DMS53 (cell line): ENCODE results near the gene LCE3D.
"Not testable (repeated sequence)": the region's sequence is repeated elsewhere in the genome, so short reads cannot be mapped to it uniquely, and the experiment has no call there.

Experiments used
- DNase-seq: peaks from one replicate; lab custom pipeline; 2025; lab: John Stamatoyannopoulos, UW

Gene LCE3D

GRCh38 chr1:152580433-152580832 is at the start of gene LCE3D:
Gene LCE3D (minus strand): TSS chr1:152580516. CDS start chr1:152579936, 580 bp downstream.
- DNase-seq = no peak

GRCh38 chr1:152626744-152627143 is 46.4 kb upstream of the LCE3D start:
- DNase-seq = no peak

- peak; percentile 18 for DNase-seq
These were observed 43.0 kb upstream of the LCE3D start for GRCh38 chr1:152623203-152623844.

- DNase-seq = no peak
These were observed 42.5 kb upstream of the LCE3D start, which contains the start of gene LCE3A for GRCh38 chr1:152622803-152623202. Gene LCE3A (minus strand): TSS chr1:152623103. CDS start chr1:152623103, 0 bp downstream.

- DNase-seq = no peak
These were observed 41.7 kb upstream of the LCE3D start for GRCh38 chr1:152621993-152622392.

GRCh38 chr1:152613511-152613910 is 33.2 kb upstream of the LCE3D start, which contains the start of gene LCE3B:
Gene LCE3B (plus strand): TSS chr1:152613811. CDS start chr1:152613811, 0 bp downstream.
- no peak for DNase-seq

GRCh38 chr1:152599934-152600333 is 19.6 kb upstream of the LCE3D start, which contains the start of gene LCE3C:
Gene LCE3C (plus strand): TSS chr1:152600234. CDS start chr1:152600732, 498 bp downstream.
- DNase-seq = no peak

GRCh38 chr1:152596986-152597385 is 16.7 kb upstream of the LCE3D start:
- DNase-seq = no peak

- no peak for DNase-seq
These were observed 5.3 kb upstream of the LCE3D start for GRCh38 chr1:152585586-152585985.

GRCh38 chr1:152582647-152583046 is 2.3 kb upstream of the LCE3D start:
- DNase-seq = no peak

GRCh38 chr1:152579526-152579925 is 790 bp downstream of the LCE3D start:
- DNase-seq = not testable (repeated sequence)

GRCh38 chr1:152577168-152577567 is 3.1 kb downstream of the LCE3D start:
- no peak for DNase-seq

GRCh38 chr1:152566681-152567080 is 13.6 kb downstream of the LCE3D start, which contains the start of gene LCE3E:
Gene LCE3E (minus strand): TSS chr1:152566780. CDS start chr1:152566208, 572 bp downstream.
- no peak for DNase-seq

- no peak for DNase-seq
These were observed 14.6 kb downstream of the LCE3D start for GRCh38 chr1:152565535-152566215.

GRCh38 chr1:152565115-152565514 is 15.2 kb downstream of the LCE3D start:
- DNase-seq = no peak

- not testable (repeated sequence) for DNase-seq
These were observed 32.0 kb downstream of the LCE3D start for GRCh38 chr1:152548358-152548757.

GRCh38 chr1:152546704-152547103 is 33.6 kb downstream of the LCE3D start:
- no peak for DNase-seq

GRCh38 chr1:152543820-152544219 is 36.5 kb downstream of the LCE3D start:
- peak; percentile 26 for DNase-seq

GRCh38 chr1:152539901-152540300 is 40.4 kb downstream of the LCE3D start:
- no peak for DNase-seq

GRCh38 chr1:152537496-152537895 is 42.8 kb downstream of the LCE3D start:
- DNase-seq = no peak

- DNase-seq = no peak
These were observed 44.5 kb downstream of the LCE3D start for GRCh38 chr1:152535774-152536173.

- peak; percentile 68 for DNase-seq
These were observed 46.9 kb downstream of the LCE3D start for GRCh38 chr1:152533327-152533938.
